ENCODE results near the gene AOPEP.

The AOPEP gene

GRCh38 chr9:95010431-95010838 lies 283.9 kb downstream of the AOPEP start:
- TF ChIP-seq CTCF (IDR thresholded peaks at IDR 0.05; ENCODE audit: low read depth, low read length): no peak
- no peak overlapping the region for H3K4me3 ChIP-seq (ENCODE audit: low read depth, low read length)

GRCh38 chr9:95012035-95012708 lies 285.7 kb downstream of the AOPEP start:
- no peak for TF ChIP-seq CTCF (IDR thresholded peaks at IDR 0.05; ENCODE audit: low read depth, low read length)
- no peak overlapping the region for H3K4me3 ChIP-seq (ENCODE audit: low read depth, low read length)

GRCh38 chr9:95012902-95013301 lies 286.4 kb downstream of the AOPEP start:
- no peak for TF ChIP-seq CTCF (IDR thresholded peaks at IDR 0.05; ENCODE audit: low read depth, low read length)
- H3K4me3 ChIP-seq (ENCODE audit: low read depth, low read length): no peak overlapping the region

- TF ChIP-seq CTCF (IDR thresholded peaks at IDR 0.05; ENCODE audit: low read depth, low read length): no peak
These were observed 288.4 kb downstream of the AOPEP start for GRCh38 chr9:95014917-95015316.

GRCh38 chr9:95015569-95015968 lies 289.1 kb downstream of the AOPEP start:
- no peak for TF ChIP-seq CTCF (IDR thresholded peaks at IDR 0.05; ENCODE audit: low read depth, low read length)
- H3K4me3 ChIP-seq (ENCODE audit: low read depth, low read length): no peak overlapping the region

More at GRCh38 chr9:95014917-95015316, 288.4 kb downstream of the AOPEP start:
- H3K4me3 ChIP-seq (ENCODE audit: low read depth, low read length): no peak overlapping the region

GRCh38 chr9:95017062-95017461 lies 290.6 kb downstream of the AOPEP start:
- H3K4me3 ChIP-seq (ENCODE audit: low read depth, low read length): no peak overlapping the region
- no peak for TF ChIP-seq CTCF (IDR thresholded peaks at IDR 0.05; ENCODE audit: low read depth, low read length)

- H3K4me3 ChIP-seq (ENCODE audit: low read depth, low read length): no peak overlapping the region
- no peak for TF ChIP-seq CTCF (IDR thresholded peaks at IDR 0.05; ENCODE audit: low read depth, low read length)
These were observed 291.2 kb downstream of the AOPEP start for GRCh38 chr9:95017661-95018060.

Measured in WI38 (cell line).